Middle frontal gyrus (tissue), 1 donor: ENCODE data around the gene RBM20.
"Not testable (repeated sequence)": the region's sequence is repeated elsewhere in the genome, so short reads cannot be mapped to it uniquely, and the experiment has no call there.

Experiments used
- DNase-seq: peaks from one replicate; pipeline ENCODE4 v3.0.0-alpha.2; 2015; ENCODE audit warnings: low spot score; ENCODE audit errors: extremely low spot score

Gene RBM20

DNA sequence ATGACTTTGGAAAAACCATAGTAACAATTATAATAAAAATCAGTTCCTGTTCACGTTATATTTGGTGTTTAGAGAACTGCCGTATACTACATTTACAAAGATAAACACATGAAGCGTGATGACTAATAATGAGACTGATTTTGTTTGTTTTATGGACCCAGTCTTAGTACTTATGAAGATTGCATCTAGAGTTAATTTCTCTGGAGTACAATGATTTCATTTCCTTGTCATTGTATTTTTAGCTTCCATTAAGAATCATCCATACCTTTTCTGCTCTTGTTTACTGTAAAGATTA, 2.9 kb downstream of the RBM20 start:
- DNase-seq = no peak

GRCh38 chr10:110648692-110649346, 4.7 kb downstream of the RBM20 start:
- no peak for DNase-seq

DNA sequence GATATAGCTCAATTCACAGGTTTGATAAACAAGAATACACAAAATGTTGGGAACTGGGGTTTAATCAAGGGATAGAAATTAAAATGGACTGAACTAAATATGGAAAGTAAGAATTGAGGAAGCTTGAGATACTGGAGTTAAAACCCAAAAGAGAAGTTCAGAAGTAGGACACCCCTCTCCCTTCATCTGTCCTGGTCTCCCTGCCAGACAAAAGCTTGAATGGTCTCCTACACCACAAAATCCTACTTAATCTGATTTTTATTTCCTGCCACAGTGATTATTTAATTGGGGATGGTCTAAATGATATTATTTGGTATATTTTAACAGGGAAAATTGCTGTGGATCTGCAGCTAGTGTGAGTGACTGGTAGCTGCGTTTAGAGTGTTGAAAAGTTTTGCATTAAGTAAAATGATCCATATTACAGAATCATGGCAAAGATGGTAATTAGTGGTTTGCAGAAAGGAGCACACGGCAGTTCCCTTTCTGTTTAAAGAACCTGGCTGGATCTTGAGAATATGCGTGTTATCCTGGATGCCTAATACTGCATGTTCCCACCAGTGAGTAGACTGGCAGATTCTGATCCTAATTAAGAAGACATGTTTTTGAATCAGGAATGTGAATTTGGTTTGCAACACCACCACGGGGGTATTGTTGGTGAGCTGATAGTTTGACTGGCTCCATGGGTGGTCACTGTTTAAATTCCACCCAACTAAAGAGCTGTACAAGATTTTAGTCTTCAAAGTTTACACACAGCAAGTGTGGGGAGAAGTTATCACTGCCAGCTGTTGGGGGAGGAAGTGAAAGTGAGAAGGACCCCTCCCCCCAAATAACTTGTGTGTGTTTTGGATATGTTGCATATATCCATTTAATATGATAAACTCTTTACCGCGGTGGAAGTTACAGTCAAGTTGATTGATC, 5.5 kb downstream of the RBM20 start:
- DNase-seq = no peak

GRCh38 chr10:110650265-110650668, 6.1 kb downstream of the RBM20 start:
- DNase-seq = no peak

- DNase-seq = no peak
These were observed 7.2 kb downstream of the RBM20 start for GRCh38 chr10:110651044-110651958.

DNA sequence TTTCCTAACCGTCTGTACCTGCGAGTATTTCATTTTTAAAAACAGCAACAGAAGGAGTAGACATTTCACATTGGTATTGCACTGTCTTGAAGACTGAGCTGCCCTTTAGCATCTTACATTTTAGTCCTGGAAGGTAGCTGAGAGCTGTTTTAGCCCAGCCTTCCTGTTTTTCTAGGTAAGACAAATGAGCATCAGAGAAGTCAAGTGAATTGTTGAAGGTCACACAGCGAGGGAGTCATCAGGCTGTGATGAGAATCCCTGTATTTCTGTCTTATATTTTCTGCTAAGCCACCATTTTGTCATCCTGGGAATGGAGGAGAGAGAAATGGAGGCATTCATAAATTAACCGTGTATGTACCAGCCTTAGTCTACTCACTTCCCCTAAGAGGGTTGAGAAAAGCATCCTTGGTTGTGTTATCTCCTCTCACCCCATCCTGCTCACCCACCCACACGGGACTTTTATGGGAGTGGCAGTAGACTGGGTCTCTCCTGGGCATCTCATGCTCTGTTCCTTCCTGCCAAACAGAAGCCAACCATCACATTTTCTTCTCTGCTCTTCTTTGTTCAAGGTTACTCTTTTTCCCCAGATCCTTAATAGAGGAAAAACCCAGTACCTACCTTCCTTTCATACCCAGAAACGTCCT, 8.5 kb downstream of the RBM20 start:
- DNase-seq = no peak

- DNase-seq = no peak
These were observed 11.2 kb downstream of the RBM20 start for GRCh38 chr10:110655320-110655719.

DNA sequence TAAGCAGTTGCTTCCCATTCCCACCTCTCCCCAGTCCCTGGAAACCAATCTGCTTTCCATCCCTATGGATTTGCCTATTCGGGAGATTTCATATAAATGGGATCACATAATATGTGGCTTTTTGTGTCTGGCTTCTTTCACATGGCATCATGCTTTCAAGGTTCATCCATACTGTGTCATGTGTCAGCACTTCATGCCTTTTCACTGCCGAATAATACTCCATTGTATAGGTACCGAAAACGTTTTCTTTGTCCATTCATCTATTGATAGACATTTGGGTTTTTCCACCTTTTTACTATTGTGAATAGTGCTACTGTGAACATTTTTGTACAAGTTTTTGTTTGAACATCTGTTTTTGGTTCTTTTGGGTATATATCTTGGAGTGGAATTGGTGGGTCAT, 12.5 kb downstream of the RBM20 start:
- no peak for DNase-seq

DNA sequence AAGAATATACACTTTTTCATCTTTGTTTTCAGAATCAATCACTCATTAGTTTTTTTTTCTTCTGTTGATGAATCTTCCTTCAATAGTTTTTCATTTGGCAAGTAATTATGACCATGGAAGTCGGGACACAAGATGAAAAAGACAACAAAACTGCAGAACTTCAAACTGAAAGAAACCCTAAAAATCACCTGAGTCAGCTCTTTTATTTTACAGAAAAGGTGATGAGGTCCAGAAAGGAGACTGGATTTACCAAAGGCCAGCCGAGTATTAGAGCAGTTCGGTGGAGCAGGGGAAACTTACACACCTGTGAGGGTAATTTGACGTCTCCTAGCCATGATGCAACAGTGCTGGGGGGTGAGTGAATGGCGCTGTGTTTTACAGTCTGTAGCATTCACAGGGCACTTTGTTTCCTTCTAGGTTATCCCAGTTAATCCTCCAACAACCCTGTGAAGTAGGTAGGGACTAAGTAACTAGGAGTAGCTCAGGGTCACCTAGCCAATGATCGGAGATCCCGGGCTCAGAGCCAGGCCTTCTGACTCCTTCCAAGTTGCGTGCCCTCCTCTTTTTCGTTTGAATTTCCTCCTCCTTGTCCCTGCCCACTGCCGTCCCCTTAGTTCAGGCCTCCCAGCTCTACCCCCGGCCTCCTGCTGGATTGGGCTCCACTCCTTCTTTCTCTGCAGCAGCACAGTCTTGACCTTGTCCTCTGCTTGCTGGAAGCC, 14.0 kb downstream of the RBM20 start:
- DNase-seq = no peak

GRCh38 chr10:110659558-110659957, 15.4 kb downstream of the RBM20 start:
- DNase-seq = no peak

GRCh38 chr10:110660289-110660688, 16.2 kb downstream of the RBM20 start:
- DNase-seq = not testable (repeated sequence)

DNA sequence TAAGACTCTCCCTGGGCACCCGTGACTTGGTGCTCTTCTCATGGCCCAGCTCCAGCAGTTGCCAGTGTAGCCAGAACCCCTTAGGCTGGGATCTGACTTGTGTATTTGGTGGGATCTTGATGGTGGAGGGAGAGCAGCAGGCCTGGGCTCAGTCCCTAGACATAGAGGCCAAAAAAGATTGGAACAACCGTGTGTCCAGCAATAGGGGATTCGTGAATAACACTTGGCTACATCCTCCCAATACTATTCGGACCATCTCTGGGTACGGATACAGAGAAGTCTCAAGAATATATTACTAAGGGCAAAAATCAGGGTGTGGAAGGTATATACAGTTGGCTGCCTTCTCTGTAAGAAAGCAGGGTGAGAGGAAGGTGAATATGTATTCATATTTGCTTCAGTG, 17.2 kb downstream of the RBM20 start:
- no peak for DNase-seq

- no peak for DNase-seq
These were observed 20.6 kb downstream of the RBM20 start for GRCh38 chr10:110664483-110665420.

GRCh38 chr10:110666259-110666658, 22.1 kb downstream of the RBM20 start:
- not testable (repeated sequence) for DNase-seq

DNA sequence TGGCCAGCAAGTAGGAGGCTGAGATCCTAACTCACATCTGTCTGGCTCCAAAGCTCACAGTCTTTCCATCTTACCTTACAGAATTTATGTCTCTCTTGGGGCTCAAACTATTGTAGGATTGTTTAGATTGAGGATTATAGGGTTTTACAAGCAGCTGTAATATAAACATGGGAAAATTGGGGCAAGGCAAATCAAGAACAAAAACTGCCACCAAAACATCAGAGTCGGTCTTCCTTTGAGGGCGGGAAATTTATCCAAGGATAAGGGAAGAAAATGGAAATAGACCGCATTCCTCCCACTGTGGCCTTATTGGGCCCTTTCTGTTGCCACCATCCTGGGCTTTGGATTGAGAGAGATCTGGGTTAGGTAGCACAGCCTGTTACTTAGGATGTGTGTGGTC, 22.5 kb downstream of the RBM20 start:
- no peak for DNase-seq

DNA sequence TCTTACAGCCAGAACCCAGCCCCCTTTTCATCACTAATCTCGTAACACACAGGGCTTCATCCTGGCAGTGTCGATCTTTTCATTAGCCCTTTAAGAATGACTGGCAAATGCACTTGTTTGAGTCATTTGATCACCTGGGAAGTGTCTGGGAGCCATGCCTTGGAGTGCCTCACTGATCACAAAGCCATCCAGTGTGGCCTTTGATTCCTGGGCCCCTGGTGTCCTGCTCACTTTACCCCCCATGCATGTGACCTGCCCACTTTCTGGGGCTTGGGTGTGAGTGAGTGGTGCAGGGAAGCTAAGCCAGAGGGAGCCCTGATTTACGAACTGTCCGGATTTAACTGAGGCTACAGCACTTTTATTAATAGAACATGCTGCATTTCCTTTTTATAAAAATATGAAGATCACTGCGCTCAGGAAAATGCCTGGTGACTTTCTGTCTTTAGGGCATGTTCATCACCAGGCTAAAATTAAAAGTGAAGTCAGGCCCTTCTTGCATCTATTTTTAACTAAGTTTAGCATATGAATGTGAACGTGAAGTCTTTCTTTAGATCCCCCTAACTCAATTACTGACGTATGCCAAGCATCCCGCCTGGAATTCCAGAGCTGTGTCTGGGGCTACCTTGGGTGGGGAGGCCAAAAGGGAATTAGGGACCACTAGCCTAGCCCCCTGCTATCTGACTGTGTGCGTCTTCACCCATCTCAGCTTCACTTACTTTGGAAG, 23.6 kb downstream of the RBM20 start:
- DNase-seq = no peak

- no peak for DNase-seq
These were observed 24.3 kb downstream of the RBM20 start for GRCh38 chr10:110668443-110668842.

DNA sequence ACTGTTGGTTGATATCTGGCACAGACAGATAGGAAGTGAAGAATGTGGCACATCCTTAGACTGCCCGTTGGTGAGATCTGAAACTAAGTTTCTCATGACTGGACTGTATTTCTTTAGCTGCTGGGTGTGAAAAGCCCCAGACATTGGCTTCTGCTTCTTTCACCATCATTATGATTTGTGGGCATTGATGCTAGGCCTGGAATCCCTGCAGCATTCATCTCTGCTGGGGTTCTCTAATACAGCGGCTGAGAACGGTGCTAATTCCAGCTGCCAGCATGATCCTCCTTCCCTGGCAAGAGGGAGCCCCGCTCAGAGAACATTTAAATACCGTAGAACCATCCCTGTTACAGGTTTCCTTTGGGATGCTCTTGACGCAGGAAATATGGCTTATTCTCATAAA, 26.2 kb downstream of the RBM20 start:
- DNase-seq = no peak
